Activated CD4-positive, alpha-beta T cell treated with anti-CD3 and anti-CD28 coated beads, Interleukin-2, amount 10 ng/mL, durations not matched to agents 24 days and 14 days (primary cell): Measurements from ENCODE around the gene KCNJ15. TPM values are rescaled to one million over a fixed set of nuclear protein-coding genes. Genes with fewer than 3 reads are reported as not detected.
A peak's percentile ranks its signal among the peaks of the same experiment; 100 is the strongest.

Source experiments
- DNase-seq: peaks from one replicate; pipeline ENCODE4 v3.0.0; 2022
- H3K27ac Mint-ChIP-seq: one replicate; pipeline ENCODE4 v1.8.0; 2022; ENCODE audit warnings: mild to moderate bottlenecking, mixed read lengths
- H3K27me3 Mint-ChIP-seq: one replicate; pipeline ENCODE4 v1.8.0; 2022; ENCODE audit warnings: mixed read lengths
- H3K36me3 Mint-ChIP-seq: one replicate; pipeline ENCODE4 v1.8.0; 2022; ENCODE audit warnings: low read depth, mild to moderate bottlenecking, mixed read lengths
- H3K4me1 Mint-ChIP-seq: one replicate; pipeline ENCODE4 v1.8.0; 2021; ENCODE audit warnings: mixed read lengths
- H3K4me3 Mint-ChIP-seq: one replicate; pipeline ENCODE4 v1.8.0; 2022; ENCODE audit warnings: mild to moderate bottlenecking, moderate library complexity, mixed read lengths
- H3K9me3 Mint-ChIP-seq: one replicate; pipeline ENCODE4 v1.8.0; 2021; ENCODE audit warnings: mixed read lengths
- intact Hi-C: fragments of 100-400 bp; cut with micrococcal nuclease; formaldehyde crosslinking; loops from one replicate; pipeline ENCODE4 v1.15.1; 2023
- total RNA-seq: library from RNA; stranded (reverse); gene quantifications from 2 replicates; pipeline ENCODE4 v1.2.3, GENCODE V29; 2022

KCNJ15 gene
- total RNA-seq, 1 donor from 2014 or later, result 2.0 TPM

GRCh38 chr21:38301321-38302214 lies 44.8 kb downstream of the KCNJ15 start:
- intact Hi-C loops, result loop anchor here (2.0 kb wide), 2 partner anchors 27 to 33 kb away; no protein-coding TSS in a partner anchor

DNA sequence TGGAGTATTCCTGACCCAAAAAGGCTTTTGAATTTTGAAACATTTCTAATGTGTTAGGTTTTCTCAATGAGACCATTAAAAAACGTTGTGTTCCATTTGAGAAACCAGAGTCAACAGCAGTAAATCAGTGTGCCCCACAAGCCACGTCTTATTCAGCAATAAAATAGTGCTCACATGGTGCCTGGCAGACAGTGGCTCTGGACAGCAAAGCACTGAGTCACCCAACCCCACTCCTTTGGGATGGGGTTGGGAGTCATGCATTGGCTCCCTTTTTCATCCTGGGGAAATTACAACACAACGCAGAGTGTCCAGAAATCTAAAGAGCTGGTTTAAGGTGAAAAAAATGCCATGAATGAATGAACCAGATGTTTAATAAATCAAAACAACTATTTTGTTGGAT lies 46.5 kb downstream of the KCNJ15 start:
- no peak for DNase-seq
- Mint-ChIP-seq H3K4me1 (peaks cover 29% of the 10 kb centered on the region), H3K4me3 (no peak overlapping the region), H3K36me3 (no peaks in the 10 kb centered on the region), H3K27me3 (peaks cover under 1% of the 10 kb centered on the region), H3K27ac (no peak overlapping the region), H3K9me3 (no peaks in the 10 kb centered on the region)
- intact Hi-C loops, result no loop called here

More at GRCh38 chr21:38301321-38302214, 44.8 kb downstream of the KCNJ15 start:
- DNase-seq, result no peak
- Mint-ChIP-seq H3K9me3 (no peaks in the 10 kb centered on the region), H3K4me1 (peaks cover 31% of the 10 kb centered on the region), H3K27me3 (peaks cover 2% of the 10 kb centered on the region), H3K27ac (no peak overlapping the region), H3K36me3 (no peaks in the 10 kb centered on the region), H3K4me3 (no peak overlapping the region)

DNA sequence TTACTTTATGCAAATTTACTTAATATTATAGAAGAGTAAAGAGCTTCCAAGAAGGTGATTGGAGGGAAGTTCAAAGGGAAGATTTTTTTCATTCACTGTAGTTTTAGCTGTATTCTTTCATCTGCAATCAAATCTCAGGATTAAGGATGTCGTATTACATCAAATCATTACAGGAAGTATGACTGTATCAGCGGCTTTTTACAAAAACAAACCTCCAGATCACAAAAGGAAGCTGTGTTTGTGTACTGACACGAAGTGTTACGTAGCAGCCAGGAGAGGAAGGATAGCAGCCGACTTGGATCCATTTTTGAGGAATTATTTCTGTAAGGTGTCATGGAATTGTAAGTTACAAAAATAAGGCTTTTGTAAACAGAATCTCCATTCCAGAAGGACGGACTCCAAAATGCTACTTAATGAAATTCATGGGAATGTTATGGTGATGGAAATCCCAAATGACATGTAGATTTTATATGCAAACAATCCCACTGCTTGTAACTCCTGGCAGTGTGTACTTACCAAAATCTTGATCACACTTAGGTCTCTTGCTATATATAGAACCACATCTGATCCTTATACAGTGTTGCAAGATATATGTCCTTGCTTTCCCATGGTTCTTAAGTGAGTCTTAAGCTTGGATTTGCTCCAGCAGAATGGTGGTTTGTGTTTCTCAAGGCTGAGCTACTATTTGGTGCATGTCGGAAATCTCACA lies 49.8 kb downstream of the KCNJ15 start:
- peak overlapping the region; percentile 22 for H3K27ac Mint-ChIP-seq
- no peaks in the 10 kb centered on the region for H3K27me3 Mint-ChIP-seq
- H3K4me1 Mint-ChIP-seq, result peaks cover 9% of the 10 kb centered on the region
- no peaks in the 10 kb centered on the region for H3K36me3 Mint-ChIP-seq
- H3K4me3 Mint-ChIP-seq, result no peak overlapping the region
- intact Hi-C loops, result no loop called here
- H3K9me3 Mint-ChIP-seq, result no peaks in the 10 kb centered on the region
- no peak for DNase-seq

GRCh38 chr21:38307771-38308531 lies 51.2 kb downstream of the KCNJ15 start:
- Mint-ChIP-seq H3K9me3 (no peaks in the 10 kb centered on the region), H3K36me3 (no peaks in the 10 kb centered on the region), H3K4me3 (no peak overlapping the region), H3K27ac (no peak overlapping the region), H3K4me1 (peaks cover 5% of the 10 kb centered on the region), H3K27me3 (no peaks in the 10 kb centered on the region)
- intact Hi-C loops, result no loop called here
- DNase-seq, result no peak

DNA sequence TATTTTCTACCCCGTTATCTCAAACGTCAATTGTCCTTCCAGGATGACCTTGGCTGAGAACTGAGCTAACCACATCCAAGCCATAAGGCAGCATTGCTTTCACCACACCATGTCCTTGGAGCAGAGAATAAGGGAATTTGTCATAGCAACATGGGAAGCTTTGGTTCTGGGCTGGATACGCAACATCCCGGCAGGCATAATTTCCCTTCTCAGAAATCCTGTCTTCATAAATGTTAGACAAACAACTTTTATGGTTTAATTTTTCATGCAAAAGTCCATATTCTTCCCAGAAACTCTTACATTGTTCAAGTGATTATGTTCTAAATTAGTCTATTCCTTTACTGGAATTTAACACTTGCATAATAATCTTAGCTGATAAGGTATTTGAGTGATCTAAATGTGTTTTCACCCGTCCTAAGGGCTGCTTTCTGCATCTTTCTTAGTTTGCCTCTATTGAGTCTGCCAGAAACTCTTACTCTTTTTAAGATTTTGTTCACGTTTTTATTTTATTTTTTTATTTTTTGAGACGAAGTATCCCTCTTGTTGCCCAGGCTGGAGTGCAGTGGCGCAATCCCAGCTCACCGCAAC lies 51.8 kb downstream of the KCNJ15 start:
- no peaks in the 10 kb centered on the region for H3K9me3 Mint-ChIP-seq
- no peaks in the 10 kb centered on the region for H3K36me3 Mint-ChIP-seq
- H3K27ac Mint-ChIP-seq, result no peak overlapping the region
- H3K27me3 Mint-ChIP-seq, result no peaks in the 10 kb centered on the region
- intact Hi-C loops, result no loop called here
- no peak overlapping the region for H3K4me3 Mint-ChIP-seq
- H3K4me1 Mint-ChIP-seq, result peaks cover 5% of the 10 kb centered on the region
- DNase-seq, result no peak

DNA sequence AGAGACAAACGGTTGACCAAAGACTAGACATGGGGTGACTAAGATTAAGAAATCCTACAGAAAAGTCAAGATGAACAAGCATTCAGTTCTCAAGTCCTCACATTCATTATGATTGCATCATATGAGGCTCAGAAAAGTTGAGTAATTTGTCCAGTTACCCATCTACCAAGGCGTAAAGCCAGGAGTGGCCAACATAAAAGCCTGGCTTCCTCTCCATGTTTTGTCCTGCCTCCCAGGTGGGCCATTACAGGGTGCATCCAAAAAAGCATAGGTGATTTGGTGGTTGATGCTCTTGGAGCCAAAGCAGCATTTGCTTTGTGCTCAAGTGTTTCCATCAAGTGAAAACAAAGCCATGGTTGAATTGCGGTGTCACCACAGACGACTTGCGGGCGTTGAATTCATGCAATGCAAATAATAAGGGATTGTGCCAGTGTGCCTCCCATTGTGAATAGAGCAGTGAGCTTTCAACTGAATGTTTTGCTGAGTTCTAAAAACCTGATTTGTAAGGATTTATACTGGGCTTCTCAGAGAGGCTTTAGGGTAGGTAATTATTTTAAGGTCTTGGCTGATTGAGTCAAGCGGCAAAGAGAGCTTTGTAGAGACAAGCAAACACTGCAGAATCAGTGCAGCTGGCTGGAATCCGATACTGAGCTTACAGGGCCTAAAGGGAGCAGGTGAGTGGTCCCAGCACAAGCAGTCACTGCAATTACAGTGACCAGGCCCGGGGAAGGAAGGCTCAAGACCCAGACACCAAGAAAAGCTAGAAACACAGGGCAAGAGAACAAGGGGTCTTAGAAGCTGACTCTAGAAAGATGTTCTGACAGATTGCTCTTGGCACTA lies 54.1 kb downstream of the KCNJ15 start:
- intact Hi-C loops, result loop anchor here (5.0 kb wide), 1 partner anchor 36 kb away; no protein-coding TSS in a partner anchor
- no peak for DNase-seq
- H3K4me1 Mint-ChIP-seq, result peaks cover 5% of the 10 kb centered on the region
- H3K9me3 Mint-ChIP-seq, result peaks cover 6% of the 10 kb centered on the region
- no peaks in the 10 kb centered on the region for H3K36me3 Mint-ChIP-seq
- no peak overlapping the region for H3K4me3 Mint-ChIP-seq
- no peaks in the 10 kb centered on the region for H3K27me3 Mint-ChIP-seq
- H3K27ac Mint-ChIP-seq, result no peak overlapping the region

GRCh38 chr21:38311765-38312164 lies 55.0 kb downstream of the KCNJ15 start:
- Mint-ChIP-seq H3K27ac (no peak overlapping the region), H3K4me1 (no peaks in the 10 kb centered on the region), H3K9me3 (peaks cover 6% of the 10 kb centered on the region), H3K4me3 (no peak overlapping the region), H3K36me3 (no peaks in the 10 kb centered on the region), H3K27me3 (no peaks in the 10 kb centered on the region)
- intact Hi-C loops, result loop anchor here (5.0 kb wide), 1 partner anchor 36 kb away; no protein-coding TSS in a partner anchor
- no peak for DNase-seq

DNA sequence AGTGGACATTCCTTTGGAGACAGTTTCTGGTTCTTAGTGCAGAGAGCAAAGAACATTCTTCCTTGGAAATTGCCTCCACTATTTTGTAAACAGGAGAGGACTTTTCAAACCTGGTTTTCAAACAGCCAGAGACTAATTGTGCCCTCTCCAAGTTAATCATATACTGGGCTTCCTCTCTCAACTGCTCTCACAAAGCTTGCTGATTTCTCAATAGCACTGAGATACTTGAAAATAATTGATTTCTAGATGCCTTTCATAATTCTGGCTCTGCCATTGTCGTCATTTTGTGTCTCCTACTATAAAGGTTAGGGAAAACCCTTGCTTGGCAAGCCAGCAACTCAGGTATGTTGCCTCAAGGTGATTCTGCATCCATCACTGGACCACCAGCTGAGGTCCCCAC lies 56.0 kb downstream of the KCNJ15 start:
- H3K4me3 Mint-ChIP-seq, result no peak overlapping the region
- intact Hi-C loops, result loop anchor here (5.0 kb wide), 1 partner anchor 34 kb away; no protein-coding TSS in a partner anchor

DNA sequence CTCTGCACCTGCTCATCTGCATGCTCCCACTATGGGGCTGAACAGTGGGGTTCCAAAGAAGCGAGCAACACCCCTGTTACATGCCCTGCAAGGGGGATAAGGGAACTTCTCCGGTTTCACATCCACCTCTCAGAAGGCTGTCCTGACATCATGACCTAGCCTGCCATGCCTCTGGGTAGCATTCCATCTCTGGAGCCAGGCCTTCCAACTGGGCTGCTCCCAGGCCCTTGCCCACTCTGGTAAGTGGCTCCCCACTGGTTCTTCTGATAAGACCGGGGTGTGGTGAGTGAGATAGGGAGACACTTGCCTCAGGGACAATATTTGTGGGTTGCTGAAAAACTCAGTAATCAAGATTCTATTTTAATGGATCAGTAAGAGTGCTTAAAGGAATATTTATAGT lies 57.8 kb downstream of the KCNJ15 start:
- no peaks in the 10 kb centered on the region for H3K27me3 Mint-ChIP-seq
- no peak overlapping the region for H3K4me3 Mint-ChIP-seq
- no peaks in the 10 kb centered on the region for H3K36me3 Mint-ChIP-seq
- H3K27ac Mint-ChIP-seq, result no peak overlapping the region
- no peak for DNase-seq
- no peaks in the 10 kb centered on the region for H3K4me1 Mint-ChIP-seq
- peaks cover 6% of the 10 kb centered on the region for H3K9me3 Mint-ChIP-seq
- intact Hi-C loops, result loop anchor here (5.0 kb wide), 1 partner anchor 33 kb away; no protein-coding TSS in a partner anchor

More for the DNA sequence above, 56.0 kb downstream of the KCNJ15 start:
- no peaks in the 10 kb centered on the region for H3K27me3 Mint-ChIP-seq
- H3K27ac Mint-ChIP-seq, result no peak overlapping the region
- H3K9me3 Mint-ChIP-seq, result peaks cover 6% of the 10 kb centered on the region
- H3K4me1 Mint-ChIP-seq, result no peaks in the 10 kb centered on the region
- no peaks in the 10 kb centered on the region for H3K36me3 Mint-ChIP-seq
- DNase-seq, result no peak

GRCh38 chr21:38315122-38315521 lies 58.3 kb downstream of the KCNJ15 start:
- no peak for DNase-seq
- Mint-ChIP-seq H3K27me3 (no peaks in the 10 kb centered on the region), H3K9me3 (peaks cover 6% of the 10 kb centered on the region), H3K4me3 (no peak overlapping the region), H3K27ac (no peak overlapping the region), H3K36me3 (no peaks in the 10 kb centered on the region), H3K4me1 (no peaks in the 10 kb centered on the region)
- intact Hi-C loops, result no loop called here

GRCh38 chr21:38319781-38320180 lies 63.0 kb downstream of the KCNJ15 start:
- no peaks in the 10 kb centered on the region for H3K27me3 Mint-ChIP-seq
- no peak for DNase-seq
- no peak overlapping the region for H3K27ac Mint-ChIP-seq
- H3K36me3 Mint-ChIP-seq, result no peaks in the 10 kb centered on the region
- H3K9me3 Mint-ChIP-seq, result peaks cover 5% of the 10 kb centered on the region
- H3K4me3 Mint-ChIP-seq, result no peak overlapping the region
- H3K4me1 Mint-ChIP-seq, result peaks cover 9% of the 10 kb centered on the region
- intact Hi-C loops, result no loop called here

- Mint-ChIP-seq H3K27me3 (no peaks in the 10 kb centered on the region), H3K27ac (no peak overlapping the region), H3K36me3 (no peaks in the 10 kb centered on the region), H3K4me3 (no peak overlapping the region), H3K9me3 (no peaks in the 10 kb centered on the region), H3K4me1 (peaks cover 9% of the 10 kb centered on the region)
- DNase-seq, result no peak
- intact Hi-C loops, result no loop called here
Measured at GRCh38 chr21:38321568-38321967, 64.8 kb downstream of the KCNJ15 start.
